Activated CD4-positive, alpha-beta T cell treated with anti-CD3 and anti-CD28 coated beads, Interleukin-2, amount 50 U/mL, for 4 hours (primary cell): ENCODE results near the gene SERGEF.
A peak's percentile ranks its signal among the peaks of the same experiment; 100 is the strongest.

ENCODE experiments used
- DNase-seq, 2 experiments: peaks; one replicate each; pipeline ENCODE4 v3.0.0-alpha.2; 2020

Gene SERGEF

GRCh38 chr11:18012906-18013781, at the start of gene SERGEF:
Gene SERGEF (minus strand): TSS chr11:18013047. CDS start chr11:18013010, 37 bp downstream.
- DNase-seq: peak; percentile 81 to 84

- no peak for DNase-seq
Observed at GRCh38 chr11:18061351-18061750, 48.5 kb upstream of the SERGEF start.

- DNase-seq: no peak
Observed at GRCh38 chr11:18056561-18057181, 43.8 kb upstream of the SERGEF start.

- no peak for DNase-seq
Observed at GRCh38 chr11:18054511-18055103, 41.8 kb upstream of the SERGEF start.

- no peak for DNase-seq
Observed at GRCh38 chr11:18050848-18051247, 38.0 kb upstream of the SERGEF start.

GRCh38 chr11:18046116-18046777, 33.4 kb upstream of the SERGEF start, which contains the start of gene TPH1:
Gene TPH1 (minus strand): TSS chr11:18046269. CDS start chr11:18040762, 5,507 bp downstream.
- no peak for DNase-seq

- DNase-seq: no peak
Observed at GRCh38 chr11:18036456-18036855, 23.6 kb upstream of the SERGEF start.

- DNase-seq: no peak
Observed at GRCh38 chr11:18027475-18027874, 14.6 kb upstream of the SERGEF start.

- no peak for DNase-seq
Observed at GRCh38 chr11:18022419-18022818, 9.6 kb upstream of the SERGEF start.

GRCh38 chr11:18019650-18020049, 6.8 kb upstream of the SERGEF start:
- DNase-seq: no peak

GRCh38 chr11:18016789-18017188, 3.9 kb upstream of the SERGEF start:
- no peak for DNase-seq

GRCh38 chr11:18014876-18015275, 2.0 kb upstream of the SERGEF start:
- no peak for DNase-seq

- no peak for DNase-seq
Observed at GRCh38 chr11:18013790-18014507, 1.1 kb upstream of the SERGEF start.

- DNase-seq: peak; percentile 0 to 9
Observed at GRCh38 chr11:18012122-18012905, 533 bp downstream of the SERGEF start.

- no peak for DNase-seq
Observed at GRCh38 chr11:18011633-18012032, 1.2 kb downstream of the SERGEF start.

- DNase-seq: no peak
Observed at GRCh38 chr11:18010977-18011586, 1.8 kb downstream of the SERGEF start.

- no peak for DNase-seq
Observed at GRCh38 chr11:18010121-18010670, 2.7 kb downstream of the SERGEF start.

- no peak for DNase-seq
Observed at GRCh38 chr11:18005376-18006129, 7.3 kb downstream of the SERGEF start.

- DNase-seq: no peak
Observed at GRCh38 chr11:18001191-18001590, 11.7 kb downstream of the SERGEF start.

GRCh38 chr11:18000760-18001159, 12.1 kb downstream of the SERGEF start:
- DNase-seq: no peak
